Smooth muscle cell (in vitro differentiated cells): Measurements from ENCODE around the gene FTO. TPM values are rescaled to one million over a fixed set of nuclear protein-coding genes. Genes with fewer than 3 reads are reported as not detected.
"Not testable (repeated sequence)": the region's sequence is repeated elsewhere in the genome, so short reads cannot be mapped to it uniquely, and the experiment has no call there.

ENCODE experiments used
- DNase-seq: peaks from one replicate; lab custom pipeline; 2025; ENCODE audit not compliant: unreplicated experiment; lab: John Stamatoyannopoulos, UW
- H2AFZ ChIP-seq: fragments of 200-600 bp; sonication (generic); 2 replicates; pipeline ENCODE4 v1.6.0; 2016; ENCODE audit warnings: antibody characterized with exemption, low read depth, mild to moderate bottlenecking
- H3F3A ChIP-seq: fragments of 200-600 bp; sonication (generic); 2 replicates; pipeline ENCODE4 v1.6.0; 2017; ENCODE audit warnings: antibody characterized with exemption, low read depth
- H3K27ac ChIP-seq: fragments of 200-600 bp; sonication (generic); 2 replicates; pipeline ENCODE4 v1.5.1; 2016; ENCODE audit warnings: low read depth, mild to moderate bottlenecking
- H3K27me3 ChIP-seq: fragments of 200-600 bp; sonication (generic); 2 replicates; pipeline ENCODE4 v1.6.1; 2016; ENCODE audit warnings: low read depth, mild to moderate bottlenecking
- H3K36me3 ChIP-seq: fragments of 200-600 bp; sonication (generic); 2 replicates; pipeline ENCODE4 v1.5.1; 2016; ENCODE audit warnings: low read depth
- H3K4me1 ChIP-seq: fragments of 200-600 bp; sonication (generic); 2 replicates; pipeline ENCODE4 v1.5.1; 2016; ENCODE audit warnings: low read depth
- H3K4me2 ChIP-seq: fragments of 200-600 bp; sonication (generic); 2 replicates; pipeline ENCODE4 v1.6.0; 2016; ENCODE audit warnings: mild to moderate bottlenecking
- H3K4me3 ChIP-seq: fragments of 200-600 bp; sonication (generic); 2 replicates; pipeline ENCODE4 v1.5.1; 2016; ENCODE audit warnings: mild to moderate bottlenecking
- H3K79me2 ChIP-seq: fragments of 200-600 bp; sonication (generic); 2 replicates; pipeline ENCODE4 v1.6.0; 2016; ENCODE audit warnings: low read depth, mild to moderate bottlenecking
- H3K9ac ChIP-seq: fragments of 200-600 bp; sonication (generic); 2 replicates; pipeline ENCODE4 v1.6.0; 2016; ENCODE audit warnings: low read depth
- H3K9me3 ChIP-seq: fragments of 200-600 bp; sonication (generic); replicated peaks from 2 replicates; pipeline ENCODE4 v1.5.1; 2016; ENCODE audit warnings: low read depth
- H4K20me1 ChIP-seq: fragments of 200-600 bp; sonication (generic); 2 replicates; pipeline ENCODE4 v1.6.0; 2016; ENCODE audit warnings: low read depth
- WGBS: methylation state at CpG from one replicate; pipeline ENCODE4 v1.1.7; 2016; ENCODE audit warnings: low lambda C conversion rate; 5-methylcytosine and 5-hydroxymethylcytosine counted together
- polyA plus RNA-seq: library from polyadenylated mRNA; unstranded; fragments of >200 nt; fragmentation: Nextera tagmentation; extraction: Ambion mirVana; gene quantifications from 2 replicates; pipeline ENCODE4 v1.2.1, GENCODE V29; 2016
- total RNA-seq: library from RNA; depleted of rRNA; stranded (reverse); fragments of >200 nt; gene quantifications from 2 replicates; pipeline ENCODE4 v1.2.3, GENCODE V29; 2014
- TF ChIP-seq, protein P1 (sequence below): fragments of 200-600 bp; sonication (generic); IDR thresholded peaks from 2 replicates; pipeline ENCODE4 v1.5.1; 2017; ENCODE audit warnings: borderline replicate concordance, mild to moderate bottlenecking, antibody characterized with exemption; ENCODE audit not compliant: insufficient read depth, poor library complexity, severe bottlenecking

The FTO gene
- total and polyA plus RNA-seq, 2 experiments from 2014 or later: 81.1 to 89.9 TPM

DNA sequence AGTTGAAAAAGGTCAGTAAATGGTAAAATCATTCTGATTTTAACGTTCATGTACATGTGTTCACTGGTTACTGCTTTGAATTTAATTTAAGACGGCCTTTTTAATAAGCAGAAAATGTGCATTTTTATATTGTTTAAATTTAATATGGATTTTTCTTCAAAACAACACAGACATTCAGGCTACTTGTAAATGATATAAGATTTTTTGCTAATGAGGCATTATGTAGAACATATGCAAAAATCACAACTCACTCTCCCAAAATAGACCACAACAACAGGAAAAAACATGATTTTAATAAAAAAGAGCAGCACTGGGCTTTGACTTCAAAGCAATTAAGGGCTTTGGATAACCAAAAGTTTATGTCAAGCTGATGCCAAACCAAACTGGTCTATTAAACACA lies 22.6 kb upstream of the FTO start:
- TF ChIP-seq, protein P1, sequence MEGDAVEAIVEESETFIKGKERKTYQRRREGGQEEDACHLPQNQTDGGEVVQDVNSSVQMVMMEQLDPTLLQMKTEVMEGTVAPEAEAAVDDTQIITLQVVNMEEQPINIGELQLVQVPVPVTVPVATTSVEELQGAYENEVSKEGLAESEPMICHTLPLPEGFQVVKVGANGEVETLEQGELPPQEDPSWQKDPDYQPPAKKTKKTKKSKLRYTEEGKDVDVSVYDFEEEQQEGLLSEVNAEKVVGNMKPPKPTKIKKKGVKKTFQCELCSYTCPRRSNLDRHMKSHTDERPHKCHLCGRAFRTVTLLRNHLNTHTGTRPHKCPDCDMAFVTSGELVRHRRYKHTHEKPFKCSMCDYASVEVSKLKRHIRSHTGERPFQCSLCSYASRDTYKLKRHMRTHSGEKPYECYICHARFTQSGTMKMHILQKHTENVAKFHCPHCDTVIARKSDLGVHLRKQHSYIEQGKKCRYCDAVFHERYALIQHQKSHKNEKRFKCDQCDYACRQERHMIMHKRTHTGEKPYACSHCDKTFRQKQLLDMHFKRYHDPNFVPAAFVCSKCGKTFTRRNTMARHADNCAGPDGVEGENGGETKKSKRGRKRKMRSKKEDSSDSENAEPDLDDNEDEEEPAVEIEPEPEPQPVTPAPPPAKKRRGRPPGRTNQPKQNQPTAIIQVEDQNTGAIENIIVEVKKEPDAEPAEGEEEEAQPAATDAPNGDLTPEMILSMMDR: no peak
- Histone ChIP-seq H2AFZ (no peak overlapping the region), H3K27ac (no peak overlapping the region), H3K9me3 (peaks cover 10% of the 10 kb centered on the region), H3K79me2 (no peaks in the 10 kb centered on the region), H4K20me1 (no peaks in the 10 kb centered on the region), H3K36me3 (peaks cover 13% of the 10 kb centered on the region), H3K4me2 (no peak overlapping the region), H3K27me3 (no peaks in the 10 kb centered on the region), H3K4me3 (no peak overlapping the region), H3K4me1 (no peaks in the 10 kb centered on the region), H3K9ac (no peak overlapping the region), H3F3A (no peaks in the 10 kb centered on the region)
- 98% methylated on average over 2 of the region's 2 CpGs for WGBS
- DNase-seq: no peak

DNA sequence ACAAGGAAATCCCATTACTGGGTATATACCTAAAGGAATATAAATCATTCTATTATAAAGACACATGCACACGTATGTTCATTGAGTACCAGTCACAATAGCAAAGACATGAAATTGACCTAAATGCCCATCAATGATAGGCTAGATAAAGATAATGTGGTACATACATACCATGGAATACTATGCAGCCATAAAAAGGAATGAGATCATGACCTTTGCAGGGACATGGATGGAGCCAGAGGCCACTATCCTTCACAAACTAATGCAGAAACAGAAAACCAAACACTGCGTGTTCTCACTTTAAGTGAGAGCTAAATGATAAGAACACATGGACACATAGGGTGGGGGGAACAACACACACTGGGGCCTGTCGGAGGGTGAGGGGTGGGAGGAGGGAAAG lies 18.6 kb upstream of the FTO start:
- WGBS: 92% methylated on average over 3 of the region's 3 CpGs
- not testable (repeated sequence) for DNase-seq, H3K27me3 ChIP-seq

DNA sequence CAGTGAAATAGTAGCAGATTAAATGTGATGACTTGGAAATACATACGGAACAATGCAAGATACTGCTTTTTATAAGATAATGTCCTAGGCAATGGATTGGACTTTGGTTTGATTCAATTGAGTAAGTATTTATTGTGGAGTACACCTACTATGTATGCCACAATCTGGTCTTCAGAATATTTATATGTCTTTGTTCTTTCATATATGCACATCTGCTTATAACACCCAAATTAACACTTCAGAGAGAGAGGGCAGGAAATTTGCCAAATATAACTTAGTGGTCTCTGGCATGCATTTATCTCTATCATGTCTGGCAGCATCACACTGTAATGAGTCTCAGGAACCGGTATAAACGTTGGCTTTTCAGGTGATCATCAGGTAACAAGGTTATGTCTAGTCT lies 17.2 kb upstream of the FTO start:
- 98% methylated on average over 3 of the region's 3 CpGs for WGBS
- no peaks in the 10 kb centered on the region for H3F3A ChIP-seq
- H2AFZ ChIP-seq: no peak overlapping the region
- H3K27ac ChIP-seq: no peak overlapping the region
- H3K9me3 ChIP-seq: peaks cover 10% of the 10 kb centered on the region
- no peak overlapping the region for H3K9ac ChIP-seq
- H3K27me3 ChIP-seq: no peaks in the 10 kb centered on the region
- DNase-seq: no peak
- TF ChIP-seq, protein P1: no peak
- H3K4me1 ChIP-seq: no peaks in the 10 kb centered on the region
- H3K4me2 ChIP-seq: no peak overlapping the region
- no peaks in the 10 kb centered on the region for H4K20me1 ChIP-seq
- peaks cover 18% of the 10 kb centered on the region for H3K36me3 ChIP-seq
- no peak overlapping the region for H3K4me3 ChIP-seq
- H3K79me2 ChIP-seq: no peaks in the 10 kb centered on the region

More for the DNA sequence above, 18.6 kb upstream of the FTO start:
- peaks cover 18% of the 10 kb centered on the region for H3K36me3 ChIP-seq
- H4K20me1 ChIP-seq, H3K4me3 ChIP-seq, H3F3A ChIP-seq, H3K9ac ChIP-seq, H3K4me2 ChIP-seq, H3K79me2 ChIP-seq, H2AFZ ChIP-seq, H3K4me1 ChIP-seq, H3K9me3 ChIP-seq, H3K27ac ChIP-seq: not testable (repeated sequence)

DNA sequence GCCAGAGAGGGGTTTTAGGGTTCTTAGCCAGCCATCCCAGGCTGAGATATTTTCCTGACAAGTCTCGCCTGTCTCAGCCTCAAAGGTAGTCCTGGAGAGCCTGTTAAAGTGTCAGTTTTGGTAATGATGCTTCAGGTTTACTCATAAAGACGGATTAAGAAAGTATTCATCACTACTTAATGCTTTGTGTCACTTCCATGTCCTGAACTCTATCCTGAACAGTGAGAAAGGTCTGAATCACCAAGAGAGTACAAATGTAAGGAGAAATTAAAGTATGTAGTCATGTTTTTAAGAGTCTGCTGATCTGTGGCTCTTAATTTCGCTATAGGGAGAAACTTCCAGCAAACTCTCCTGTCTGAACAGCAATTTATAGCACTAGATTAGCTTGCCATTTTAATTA lies 14.3 kb upstream of the FTO start:
- no peaks in the 10 kb centered on the region for H3K4me1 ChIP-seq
- H3K4me2 ChIP-seq: no peak overlapping the region
- H3K4me3 ChIP-seq: no peak overlapping the region
- peaks cover 18% of the 10 kb centered on the region for H3K36me3 ChIP-seq
- peaks cover 10% of the 10 kb centered on the region for H3K9me3 ChIP-seq
- no peaks in the 10 kb centered on the region for H3F3A ChIP-seq
- H3K79me2 ChIP-seq: no peaks in the 10 kb centered on the region
- 87% methylated on average over 3 of the region's 3 CpGs for WGBS
- H3K27me3 ChIP-seq: no peaks in the 10 kb centered on the region
- no peak overlapping the region for H3K9ac ChIP-seq
- no peak for DNase-seq
- no peak overlapping the region for H2AFZ ChIP-seq
- H3K27ac ChIP-seq: no peak overlapping the region
- no peaks in the 10 kb centered on the region for H4K20me1 ChIP-seq
- TF ChIP-seq, protein P1: no peak
